ENCODE results near the gene ARMH4.

GRCh38 chr14:57988445-57988844, 163.6 kb downstream of the ARMH4 start:
- TF ChIP-seq POLR2A (IDR thresholded peaks at IDR 0.05) (no peak), POLR2AphosphoS5 (IDR thresholded peaks at IDR 0.05) (no peak), EP300 (IDR thresholded peaks at IDR 0.05) (no peak)
- TF ChIP-seq, protein P1, sequence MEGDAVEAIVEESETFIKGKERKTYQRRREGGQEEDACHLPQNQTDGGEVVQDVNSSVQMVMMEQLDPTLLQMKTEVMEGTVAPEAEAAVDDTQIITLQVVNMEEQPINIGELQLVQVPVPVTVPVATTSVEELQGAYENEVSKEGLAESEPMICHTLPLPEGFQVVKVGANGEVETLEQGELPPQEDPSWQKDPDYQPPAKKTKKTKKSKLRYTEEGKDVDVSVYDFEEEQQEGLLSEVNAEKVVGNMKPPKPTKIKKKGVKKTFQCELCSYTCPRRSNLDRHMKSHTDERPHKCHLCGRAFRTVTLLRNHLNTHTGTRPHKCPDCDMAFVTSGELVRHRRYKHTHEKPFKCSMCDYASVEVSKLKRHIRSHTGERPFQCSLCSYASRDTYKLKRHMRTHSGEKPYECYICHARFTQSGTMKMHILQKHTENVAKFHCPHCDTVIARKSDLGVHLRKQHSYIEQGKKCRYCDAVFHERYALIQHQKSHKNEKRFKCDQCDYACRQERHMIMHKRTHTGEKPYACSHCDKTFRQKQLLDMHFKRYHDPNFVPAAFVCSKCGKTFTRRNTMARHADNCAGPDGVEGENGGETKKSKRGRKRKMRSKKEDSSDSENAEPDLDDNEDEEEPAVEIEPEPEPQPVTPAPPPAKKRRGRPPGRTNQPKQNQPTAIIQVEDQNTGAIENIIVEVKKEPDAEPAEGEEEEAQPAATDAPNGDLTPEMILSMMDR (IDR thresholded peaks at IDR 0.05) = no peak

Data from sigmoid colon (tissue), 4 donors.